Measurements from ENCODE around the gene COLQ.

The COLQ gene

DNA sequence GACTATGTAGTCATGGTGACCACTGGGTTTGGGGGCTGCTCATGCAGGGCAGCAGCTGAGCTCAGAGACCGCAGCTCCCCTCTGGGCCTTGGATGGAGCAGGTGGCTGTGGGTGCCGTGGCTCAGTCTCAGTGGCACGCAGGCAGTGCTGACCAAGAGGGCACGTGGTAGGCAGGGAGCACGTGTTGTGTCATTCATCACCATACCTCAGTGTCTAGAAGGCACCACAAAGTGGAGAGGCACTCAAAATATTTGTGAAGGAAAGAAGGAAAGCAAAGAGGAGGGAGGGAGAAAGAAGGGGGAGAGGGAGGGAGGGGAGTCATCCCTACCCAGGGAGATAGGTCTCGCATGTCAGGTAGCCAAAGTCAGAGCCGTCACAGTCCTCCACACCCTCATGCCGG, 68.0 kb downstream of the COLQ start:
- no peak for DNase-seq

DNA sequence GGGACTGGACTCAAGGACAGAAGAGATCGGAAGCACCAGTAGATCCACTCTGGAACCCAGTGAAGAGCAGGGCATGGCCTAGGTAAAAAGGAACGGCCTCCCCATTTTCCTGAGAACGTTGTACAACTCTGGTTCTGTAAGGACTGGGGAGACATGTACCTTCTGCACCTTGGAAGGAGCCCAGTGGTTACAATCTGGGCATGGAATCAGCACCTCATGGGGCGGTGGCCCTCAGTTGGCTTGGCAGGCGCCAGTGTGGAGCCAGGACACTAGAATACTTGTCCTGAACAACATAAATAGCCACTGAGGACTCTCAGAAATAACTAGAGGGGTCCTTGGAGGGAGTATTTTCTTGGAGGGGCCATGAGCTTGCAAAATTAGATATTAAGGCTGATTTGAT, 68.5 kb downstream of the COLQ start:
- no peak for DNase-seq

DNA sequence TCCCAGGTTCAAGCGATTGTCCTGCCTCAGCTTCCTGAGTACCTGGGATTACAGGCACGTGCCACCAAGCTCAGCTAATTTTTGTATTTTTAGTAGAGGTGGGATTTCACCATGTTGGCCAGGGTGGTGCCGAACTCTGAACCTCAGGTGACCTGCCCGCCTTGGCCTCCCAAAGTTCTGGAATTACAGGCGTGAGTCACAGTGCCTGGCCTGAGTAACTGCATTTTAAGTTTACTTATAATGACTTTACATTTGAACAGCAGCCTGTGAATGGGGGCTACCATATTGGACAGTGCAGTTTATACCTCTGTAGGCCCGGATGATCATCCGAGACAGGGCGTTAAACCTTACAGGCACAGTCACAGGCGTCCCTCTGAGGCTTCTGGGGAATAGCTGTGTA, 69.3 kb downstream of the COLQ start:
- DNase-seq = no peak

DNA sequence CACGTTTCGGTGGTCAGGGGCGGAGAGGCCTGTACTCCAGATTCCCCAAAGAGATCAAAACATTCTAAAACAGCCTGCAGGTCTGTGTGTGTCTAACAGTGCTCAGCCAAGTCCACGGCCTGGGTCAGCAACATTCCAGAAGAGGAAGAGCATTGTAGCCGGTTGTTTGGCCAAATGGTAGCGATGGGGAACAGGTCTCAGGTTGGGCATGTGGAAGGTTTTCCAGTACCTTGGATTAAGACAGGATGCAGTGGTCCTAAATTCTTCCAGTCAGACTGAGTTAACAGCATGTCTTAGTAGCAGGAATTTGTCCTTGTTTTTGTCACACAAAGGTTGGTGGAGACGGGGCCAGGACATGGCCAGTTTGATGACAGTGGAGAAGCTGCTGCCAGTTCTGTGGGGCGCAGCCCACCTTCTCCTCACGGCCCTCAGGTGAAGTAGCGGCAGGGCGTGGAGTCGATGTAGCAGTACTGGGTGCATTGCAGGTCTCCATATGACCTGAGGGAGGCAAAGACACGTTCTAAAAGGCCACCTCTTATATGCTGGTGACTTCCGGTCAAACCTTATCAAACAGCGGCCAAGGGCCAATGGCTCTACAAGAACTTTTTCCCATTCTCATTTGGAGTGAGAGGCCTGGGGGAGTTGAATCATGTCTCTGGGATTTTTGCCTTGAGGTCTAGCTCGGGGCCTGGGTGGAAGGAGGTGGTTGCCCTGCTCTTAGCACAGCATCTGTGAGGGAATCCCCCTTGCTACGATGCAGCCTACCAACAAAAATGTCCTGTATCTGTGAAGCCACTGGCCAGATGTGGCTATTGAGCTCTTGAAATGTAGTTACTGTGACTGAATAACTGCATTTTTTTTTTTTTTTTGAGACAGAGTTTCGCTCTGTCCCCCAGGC, 70.0 kb downstream of the COLQ start:
- no peak for DNase-seq

DNA sequence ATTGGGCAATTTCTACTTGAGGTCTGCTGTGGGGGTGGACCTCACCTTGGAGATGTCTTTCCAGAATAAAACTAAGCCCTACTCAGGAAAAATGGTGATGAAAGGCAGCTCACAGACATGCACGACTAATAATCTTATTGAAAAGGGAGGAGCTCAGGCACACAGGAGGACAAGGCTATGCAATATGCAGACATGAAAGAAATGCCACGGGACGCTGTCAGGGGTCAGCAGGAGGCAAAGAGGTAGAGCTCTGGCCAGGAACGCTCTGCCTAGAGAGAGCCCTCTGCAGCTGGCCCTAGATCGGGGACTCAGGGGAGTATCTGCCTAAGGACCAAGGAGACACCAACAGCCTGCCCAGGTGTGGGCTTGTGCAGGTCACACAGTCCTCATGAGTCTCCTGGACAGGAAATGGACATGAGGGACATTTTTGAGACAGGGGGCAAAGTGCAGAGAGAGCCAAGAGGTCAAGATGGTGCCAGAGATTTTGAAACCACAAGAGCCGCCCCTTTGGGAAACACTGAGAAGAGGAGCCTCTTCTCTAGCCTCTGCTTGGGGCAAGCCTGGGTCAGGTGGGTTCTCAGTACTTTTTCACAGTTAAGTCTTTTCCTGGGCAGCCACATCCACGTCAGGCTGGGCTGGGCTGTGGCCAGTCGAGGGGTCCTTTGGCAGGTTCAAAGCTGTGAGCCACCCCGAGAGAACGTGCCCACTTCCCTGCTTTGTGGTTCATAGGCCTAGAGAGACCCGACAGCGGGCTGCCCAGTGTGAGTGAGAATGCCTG, 70.9 kb downstream of the COLQ start:
- DNase-seq = no peak

DNA sequence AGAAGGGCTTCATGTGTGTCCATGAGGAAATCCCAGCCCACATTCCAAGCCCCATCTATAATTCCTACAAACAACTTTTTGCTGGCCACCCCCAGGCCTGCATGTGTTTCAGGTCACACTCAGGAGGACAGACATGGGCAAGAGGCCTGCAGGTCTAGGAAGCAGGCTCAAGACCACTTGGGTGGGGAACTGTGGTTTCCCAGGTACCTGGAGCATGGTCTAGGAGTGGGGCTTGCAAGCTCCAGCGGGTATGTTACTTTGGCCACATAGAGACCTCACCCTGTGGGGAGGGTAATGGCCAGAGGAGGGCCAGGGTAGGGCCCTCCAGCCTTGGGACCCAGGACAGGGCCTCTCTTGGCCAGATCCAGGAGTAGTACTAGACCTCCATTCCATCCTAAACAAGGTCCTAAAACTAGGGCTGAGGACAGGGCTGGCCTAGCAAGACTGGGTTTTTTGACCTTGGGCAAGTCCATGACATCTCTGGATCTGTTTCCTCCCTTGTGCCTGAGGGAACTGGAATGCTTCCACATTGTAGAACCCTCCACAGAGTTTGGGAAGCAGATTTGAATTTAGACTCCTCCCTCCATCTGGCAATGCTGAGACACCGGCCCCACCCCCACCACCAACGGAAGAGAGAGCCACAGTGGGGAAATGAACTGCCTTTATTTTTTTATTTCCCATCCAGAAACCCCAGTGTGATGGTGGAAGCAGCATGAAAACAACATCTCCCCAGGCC, 71.8 kb downstream of the COLQ start:
- DNase-seq = no peak

DNA sequence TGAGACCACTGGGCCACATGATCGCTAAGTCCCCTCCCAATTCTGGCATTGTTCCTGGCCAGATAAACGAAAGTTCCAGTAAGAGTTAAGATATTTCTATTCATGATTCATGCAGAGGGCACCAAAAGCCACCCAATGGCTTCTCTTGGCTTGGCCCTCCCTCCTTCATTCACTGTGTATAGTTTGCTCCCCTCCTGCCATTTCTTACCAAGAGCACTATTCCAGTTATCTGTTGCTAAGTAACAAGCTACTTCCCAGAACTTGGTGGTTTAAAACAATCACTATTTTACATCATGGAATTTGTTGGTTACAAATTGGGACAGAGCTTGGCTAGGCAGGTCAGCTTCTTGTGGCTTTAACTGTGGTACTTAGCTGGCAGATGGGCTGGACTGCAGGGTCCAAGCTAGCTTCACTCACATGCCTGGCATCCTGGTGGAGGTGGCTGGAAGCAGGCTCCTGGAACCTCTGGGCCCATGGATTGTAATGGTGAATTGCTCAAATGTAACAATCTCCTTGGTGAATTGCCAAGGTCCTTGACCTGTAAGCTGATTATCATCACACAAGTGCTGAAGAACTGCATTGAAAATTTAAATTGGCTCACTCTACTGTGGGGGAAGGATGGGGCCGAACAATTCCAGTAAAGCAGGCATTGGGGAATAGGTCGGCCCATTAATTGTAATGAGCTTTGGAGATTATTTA, 77.5 kb downstream of the COLQ start:
- no peak for DNase-seq

DNA sequence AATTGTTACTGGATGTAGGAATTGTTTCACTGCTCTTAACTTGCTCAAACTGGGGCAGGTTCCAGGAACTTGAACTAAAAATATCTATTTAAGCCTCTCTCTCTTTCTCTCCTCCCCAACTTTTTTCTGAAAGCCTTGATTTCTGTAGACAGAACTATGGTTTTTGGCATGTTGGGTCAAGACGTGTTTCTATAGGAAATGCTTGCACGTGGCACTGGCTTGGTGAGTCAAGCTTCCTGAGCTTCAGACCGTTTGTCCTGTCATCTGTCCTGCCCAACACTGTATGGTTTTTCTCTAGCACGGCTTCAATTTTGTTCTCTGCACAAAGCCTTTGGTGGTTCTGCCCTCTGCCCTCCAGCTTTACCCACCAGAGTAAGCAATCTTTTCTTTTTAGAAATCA, 80.6 kb downstream of the COLQ start:
- DNase-seq = no peak

DNA sequence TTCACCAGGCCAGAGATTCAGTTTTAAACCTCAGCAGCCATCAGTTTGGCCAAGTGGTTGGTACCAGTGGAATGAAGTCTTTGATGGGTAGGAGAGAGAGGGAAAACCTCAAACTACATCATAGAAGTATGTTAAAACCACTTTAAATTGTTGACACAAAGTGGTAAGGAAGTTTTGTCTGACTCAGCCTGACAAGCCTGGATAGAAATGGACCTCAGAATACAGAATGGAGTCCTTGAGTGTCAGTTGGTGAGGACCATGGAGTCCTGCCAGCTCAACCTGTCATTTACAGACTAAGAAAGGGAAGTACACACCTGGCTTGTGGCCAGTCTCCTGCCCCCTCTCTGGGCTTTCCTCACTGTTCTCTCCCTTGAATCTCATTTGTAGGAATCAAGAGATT, 82.0 kb downstream of the COLQ start:
- no peak for DNase-seq

DNA sequence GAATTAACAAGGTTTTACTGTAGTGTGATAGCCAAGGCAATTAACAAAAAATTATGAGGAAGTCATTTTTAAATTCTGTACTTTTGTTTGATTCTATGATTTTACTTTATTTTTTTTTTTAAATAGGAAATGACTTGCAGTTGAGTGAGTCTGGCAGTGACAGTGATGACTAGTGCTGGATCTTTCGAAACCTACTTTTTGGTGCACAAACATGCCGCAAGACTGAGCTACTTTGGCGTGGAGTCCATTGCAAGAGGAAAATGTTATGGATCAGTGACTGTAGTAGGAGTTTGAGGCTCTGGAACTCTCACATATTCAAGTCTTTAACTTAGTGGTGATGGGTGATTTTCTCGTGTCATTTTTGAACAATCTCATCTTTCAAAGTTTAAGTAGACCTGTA, 82.5 kb downstream of the COLQ start:
- no peak for DNase-seq

DNA sequence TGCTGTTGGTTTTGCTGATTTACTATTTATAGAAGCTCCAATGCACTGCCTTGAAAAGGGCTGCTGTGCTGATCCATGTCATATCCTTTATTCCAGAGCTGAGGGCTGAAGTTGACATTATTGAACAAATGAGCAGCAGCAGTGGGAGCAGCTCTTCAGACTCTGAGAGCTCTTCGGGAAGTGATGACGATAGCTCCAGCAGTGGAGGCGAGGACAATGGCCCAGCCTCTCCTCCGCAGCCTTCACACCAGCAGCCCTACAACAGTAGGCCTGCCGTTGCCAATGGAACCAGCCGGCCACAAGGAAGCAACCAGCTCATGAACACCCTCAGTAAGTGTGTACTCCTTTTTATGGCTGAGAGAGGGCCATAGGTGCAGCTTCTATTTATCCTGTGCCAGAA, 85.3 kb downstream of the COLQ start:
- DNase-seq = no peak

DNA sequence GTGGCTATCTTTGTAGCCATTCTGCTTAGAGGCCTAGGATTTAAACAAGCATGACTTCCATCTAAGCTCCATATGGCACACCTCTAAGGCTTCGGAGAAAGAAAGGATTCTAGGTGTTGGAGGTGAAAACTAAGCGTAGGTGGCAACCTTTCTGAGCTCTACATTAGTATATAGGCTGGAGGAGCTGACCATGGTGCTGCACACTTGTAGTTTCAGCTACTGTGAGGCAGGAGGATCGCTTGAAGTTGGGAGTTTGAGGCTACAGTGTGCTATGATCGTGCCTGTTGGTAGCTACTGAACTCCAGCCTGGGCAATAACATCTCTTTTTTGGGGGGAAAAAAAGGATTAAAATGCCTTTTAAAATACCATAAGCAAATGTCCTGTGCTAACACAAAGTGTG, 86.8 kb downstream of the COLQ start:
- DNase-seq = no peak

DNA sequence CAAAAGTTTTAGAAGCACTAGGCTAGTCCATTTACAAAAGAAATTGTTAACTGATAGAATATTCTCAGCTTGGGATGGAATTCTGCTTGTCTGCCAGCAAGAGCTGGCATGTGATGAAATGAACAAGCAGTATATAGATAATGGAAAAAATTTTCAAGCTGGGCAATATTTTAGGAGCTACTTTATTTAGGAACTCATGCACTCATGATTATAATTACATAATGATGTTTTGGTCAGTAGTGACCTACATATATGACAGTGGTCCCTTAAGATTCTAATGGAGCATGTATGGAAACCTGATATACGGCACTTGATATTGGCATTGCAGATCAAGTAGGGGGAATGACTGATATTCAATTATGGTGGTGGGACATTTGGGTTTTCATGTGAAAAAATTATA, 88.0 kb downstream of the COLQ start:
- DNase-seq = no peak

DNA sequence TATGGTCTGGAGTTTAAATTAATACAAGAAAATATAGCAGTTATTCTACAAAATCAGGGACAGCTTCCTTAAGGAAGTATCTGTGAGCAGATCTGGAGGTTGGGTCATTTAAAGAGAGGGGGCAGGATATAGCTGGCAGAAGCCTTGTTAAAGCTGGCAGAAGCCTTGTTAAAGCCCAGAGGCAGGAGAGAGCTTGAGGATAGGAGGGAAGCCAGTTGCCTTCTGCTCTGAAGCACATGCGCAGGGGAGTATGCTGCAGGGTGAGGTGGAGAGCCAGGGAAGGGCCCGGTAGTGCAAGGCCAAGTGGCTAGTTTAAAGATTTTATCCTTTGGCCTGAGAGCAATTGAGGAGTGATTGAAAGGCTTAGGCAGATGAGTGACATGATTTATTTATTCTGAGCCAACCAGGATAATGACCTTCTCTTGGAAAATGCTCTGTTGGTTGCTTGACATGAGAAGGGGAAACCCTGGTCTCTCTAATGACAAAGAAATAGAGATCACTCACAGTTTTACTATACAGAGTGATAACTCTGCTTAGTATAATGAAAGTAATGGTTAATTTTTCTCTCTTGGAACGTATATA, 90.2 kb downstream of the COLQ start:
- no peak for DNase-seq

DNA sequence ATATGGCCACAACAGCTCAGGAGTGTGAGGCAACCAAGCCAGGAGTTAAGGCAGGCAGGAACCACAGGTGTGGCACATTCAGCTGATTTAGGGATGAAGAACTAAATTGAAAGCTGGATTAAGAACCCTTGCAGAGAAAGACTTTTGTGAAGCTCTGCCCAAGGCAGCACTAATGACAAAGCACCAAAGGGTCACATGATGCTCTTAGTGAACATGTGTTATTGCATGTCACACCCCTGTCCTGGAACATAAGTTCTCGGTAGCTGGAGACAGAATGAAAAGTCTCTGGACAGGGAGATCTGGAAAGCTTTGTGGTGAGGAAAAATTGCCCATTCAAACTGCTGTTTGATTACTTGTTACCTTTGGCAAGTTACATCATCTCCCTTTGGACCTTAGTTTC, 90.9 kb downstream of the COLQ start:
- no peak for DNase-seq

DNA sequence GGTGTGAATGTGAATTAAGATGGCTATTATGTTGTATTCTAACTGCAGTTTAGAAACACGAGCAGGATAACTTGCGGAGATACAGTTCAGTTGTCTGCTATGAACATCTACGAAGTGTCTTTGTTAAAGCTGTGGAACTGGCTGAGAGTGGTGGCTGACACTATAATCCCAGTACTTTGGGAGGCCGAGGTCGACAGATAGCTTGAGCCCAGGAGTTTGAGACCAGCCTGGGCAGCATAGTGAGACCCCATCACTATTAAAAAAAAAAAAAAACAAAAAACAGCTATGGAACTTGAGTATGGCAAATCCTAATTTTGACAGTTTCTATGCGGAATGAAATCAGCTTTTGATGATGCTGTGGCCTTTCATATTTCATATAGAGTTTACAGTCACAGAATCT, 92.4 kb downstream of the COLQ start:
- DNase-seq = no peak

DNA sequence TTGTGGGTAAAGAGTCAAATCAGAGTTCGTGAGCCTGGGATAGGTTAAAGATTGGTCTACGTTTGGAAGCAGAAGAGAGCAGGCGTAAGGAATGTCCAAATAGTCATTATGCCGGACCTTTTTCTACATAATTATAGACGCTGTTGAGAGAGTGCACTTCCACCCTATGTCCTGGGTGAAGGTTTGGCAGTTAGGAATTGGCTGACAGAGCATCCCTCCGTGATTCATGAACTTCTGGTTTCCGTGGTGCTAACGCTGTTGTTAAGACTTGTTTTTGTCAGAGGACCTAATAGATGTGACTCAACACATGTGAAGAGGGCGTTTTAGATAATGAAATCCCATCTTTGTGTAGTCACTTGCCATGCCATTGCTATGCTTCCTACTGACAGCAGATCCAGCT, 93.0 kb downstream of the COLQ start:
- no peak for DNase-seq

DNA sequence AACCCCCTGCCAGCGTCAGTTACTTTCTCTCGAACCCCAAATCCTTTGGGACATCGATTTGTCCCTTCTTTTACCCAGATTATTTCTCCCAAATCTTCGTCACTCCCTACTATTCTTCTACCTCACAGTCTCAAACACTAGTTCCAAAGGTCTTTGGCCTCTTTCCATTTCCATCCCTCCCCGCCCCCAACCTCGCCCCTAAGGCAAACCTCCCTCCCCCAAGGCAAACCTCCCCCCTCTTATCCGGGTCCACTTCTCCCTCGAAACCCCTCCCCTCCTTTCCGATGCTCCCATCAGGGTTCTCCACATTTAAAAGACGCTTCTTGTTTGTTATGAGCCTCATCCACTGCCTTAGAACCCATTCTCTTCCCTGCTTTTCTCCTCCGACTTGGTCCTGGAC, 93.5 kb downstream of the COLQ start:
- no peak for DNase-seq

DNA sequence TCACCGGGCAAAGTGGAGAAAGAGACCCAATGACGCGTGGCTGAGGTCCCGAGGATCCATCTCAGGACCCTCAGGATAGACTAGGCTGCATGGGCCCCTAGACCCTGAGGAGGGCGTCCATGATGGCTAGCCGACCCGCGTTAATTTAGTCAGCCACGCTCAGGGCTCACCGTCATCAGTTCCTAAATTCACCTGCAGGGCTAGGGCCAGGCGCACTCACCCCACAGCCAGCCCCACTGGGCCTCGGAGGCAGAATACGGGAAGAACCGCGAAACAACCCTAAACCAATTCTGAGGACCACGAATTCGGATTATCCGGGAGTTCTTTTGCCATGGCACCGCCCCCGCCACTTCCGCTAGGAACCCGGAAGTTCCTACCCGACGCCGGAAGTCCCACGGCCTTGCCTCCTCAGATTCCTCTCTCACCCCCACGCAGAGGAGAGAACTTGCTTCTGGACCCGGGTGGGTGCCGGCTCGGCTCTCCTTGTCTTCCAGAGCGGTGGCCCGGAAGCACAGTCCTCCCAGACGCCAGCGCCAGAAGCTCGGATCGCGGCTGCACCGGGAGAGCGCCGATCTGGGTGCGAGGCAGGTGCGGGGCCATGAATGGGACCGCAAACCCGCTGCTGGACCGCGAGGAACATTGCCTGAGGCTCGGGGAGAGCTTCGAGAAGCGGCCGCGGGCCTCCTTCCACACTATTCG, 94.2 kb downstream of the COLQ start, which contains the start of the genes EAF1 and METTL6:
TSS of gene EAF1 (plus strand) at position 417 of the 699 bp plus-strand sequence. CDS start at position 599, 182 bp downstream.
TSS of gene METTL6 (minus strand) at position 363 of the 699 bp plus-strand sequence. CDS start 1,033 bp downstream, outside the sequence.
- peak; percentile 19 to 60 for DNase-seq

DNA sequence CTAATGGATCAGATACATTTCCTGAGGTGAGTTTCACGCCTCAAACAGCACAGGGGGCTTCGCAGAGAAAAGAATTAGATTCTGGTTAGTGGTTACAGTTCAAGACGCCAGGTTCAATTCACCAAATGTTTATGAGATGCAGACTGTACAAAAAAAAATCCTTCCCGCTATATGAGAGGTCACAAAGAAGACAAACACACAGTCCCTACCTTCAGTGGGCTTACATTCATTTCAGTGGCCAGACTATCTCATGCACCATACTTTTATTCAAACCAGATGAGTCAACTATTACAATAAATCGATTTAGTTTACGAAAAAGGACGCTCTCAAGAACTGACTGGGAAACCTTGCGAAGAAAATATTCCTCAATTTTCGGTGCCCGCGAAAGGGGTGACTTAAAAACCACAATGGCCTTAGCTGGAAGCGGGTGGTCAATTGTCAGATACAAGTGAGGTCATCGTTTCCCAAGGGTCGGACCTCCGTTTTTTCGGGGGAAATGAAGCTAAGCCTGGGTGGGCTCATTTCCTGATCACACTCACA, 94.9 kb downstream of the COLQ start:
- DNase-seq = no peak

DNA sequence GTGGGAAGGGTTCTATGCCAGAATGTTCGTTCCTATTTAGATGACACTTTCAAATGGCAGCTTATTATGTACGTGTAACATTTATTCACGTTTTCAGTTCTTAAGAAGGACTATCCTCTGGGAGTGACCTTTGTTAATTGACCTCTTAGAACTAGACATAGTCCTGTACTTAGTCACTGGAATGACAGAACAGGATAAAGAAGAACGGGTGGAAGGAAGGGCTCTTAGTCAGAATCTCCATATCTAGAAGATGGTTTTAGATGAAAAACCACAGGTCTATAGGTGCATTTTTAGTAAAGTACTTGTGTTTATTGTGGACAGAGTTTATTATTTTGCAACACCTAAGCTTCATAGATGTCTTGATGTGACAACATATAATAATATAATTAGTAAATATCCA, 100.6 kb downstream of the COLQ start:
- DNase-seq = no peak
